Lower lobe of right lung (tissue), 2 donors: Measurements from ENCODE around the gene DCLK2. TPM values are rescaled to one million over a fixed set of nuclear protein-coding genes. Genes with fewer than 3 reads are reported as not detected.

Experiments used
- ATAC-seq, 2 donors: fragments of 200-7000 bp; cut with Tn5 transposase; one replicate each; pipeline ENCODE4 v1.9.1; 2020 to 2022; ENCODE audit warnings: mild to moderate bottlenecking in 2 of 2, moderate library complexity in 2 of 2
- DNase-seq: peaks from one replicate; pipeline ENCODE4 v3.0.0-alpha.2; 2020
- H3K27ac ChIP-seq: fragments of 200-600 bp; one replicate; pipeline ENCODE4 v1.8.0; 2022
- H3K27me3 ChIP-seq: fragments of 200-600 bp; one replicate; pipeline ENCODE4 v1.8.0; 2022; ENCODE audit warnings: low read depth
- H3K36me3 ChIP-seq: fragments of 200-600 bp; one replicate; pipeline ENCODE4 v1.8.0; 2022; ENCODE audit warnings: mild to moderate bottlenecking
- H3K4me1 ChIP-seq: fragments of 200-600 bp; one replicate; pipeline ENCODE4 v1.8.0; 2022
- H3K4me3 ChIP-seq: fragments of 200-600 bp; one replicate; pipeline ENCODE4 v1.8.0; 2022; ENCODE audit warnings: mild to moderate bottlenecking
- H3K9me3 ChIP-seq: fragments of 200-600 bp; one replicate; pipeline ENCODE4 v1.8.0; 2022
- intact Hi-C: fragments of 100-400 bp; cut with DNase I; formaldehyde crosslinking; loops from one replicate; pipeline ENCODE4 v1.11.0; 2022
- total RNA-seq: library from RNA; stranded (reverse); fragmentation: NEBNext Ultra II Directional; extraction: Animal tissue kit (Norgen Biotek cat#: 25700); gene quantifications from one replicate; pipeline ENCODE4 v1.2.1, GENCODE V29; 2021
- TF ChIP-seq, protein P1 (sequence below): fragments of 200-600 bp; IDR thresholded peaks from one replicate; pipeline ENCODE4 v1.8.0; 2022; ENCODE audit warnings: antibody characterized with exemption, mild to moderate bottlenecking
- donor health status: DM: no; HTN: yes; CAD: no; lungs with severe emphysema.

DCLK2 gene
- total RNA-seq, 1 donor from 2014 or later: 2.9 TPM

DNA sequence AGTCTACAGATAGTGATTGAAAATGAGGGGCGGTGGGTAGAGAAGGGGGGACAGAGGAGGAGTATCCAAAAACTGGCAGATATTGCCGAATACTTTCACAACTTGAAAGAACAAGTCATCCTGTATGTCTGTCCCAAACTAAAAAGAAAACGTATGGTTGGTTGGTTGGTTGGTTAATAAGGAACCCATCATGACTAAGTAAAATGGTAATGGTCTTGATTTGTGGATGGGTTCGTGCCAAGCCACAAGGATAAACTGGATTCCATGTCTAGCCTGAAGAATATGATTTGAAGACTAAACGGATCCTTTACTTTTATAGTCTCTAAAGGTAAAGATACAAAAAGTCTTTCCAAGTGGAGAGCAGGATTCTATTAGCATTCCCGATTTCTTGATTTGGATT is 208.4 kb downstream of the DCLK2 start:
- TF ChIP-seq, protein P1, sequence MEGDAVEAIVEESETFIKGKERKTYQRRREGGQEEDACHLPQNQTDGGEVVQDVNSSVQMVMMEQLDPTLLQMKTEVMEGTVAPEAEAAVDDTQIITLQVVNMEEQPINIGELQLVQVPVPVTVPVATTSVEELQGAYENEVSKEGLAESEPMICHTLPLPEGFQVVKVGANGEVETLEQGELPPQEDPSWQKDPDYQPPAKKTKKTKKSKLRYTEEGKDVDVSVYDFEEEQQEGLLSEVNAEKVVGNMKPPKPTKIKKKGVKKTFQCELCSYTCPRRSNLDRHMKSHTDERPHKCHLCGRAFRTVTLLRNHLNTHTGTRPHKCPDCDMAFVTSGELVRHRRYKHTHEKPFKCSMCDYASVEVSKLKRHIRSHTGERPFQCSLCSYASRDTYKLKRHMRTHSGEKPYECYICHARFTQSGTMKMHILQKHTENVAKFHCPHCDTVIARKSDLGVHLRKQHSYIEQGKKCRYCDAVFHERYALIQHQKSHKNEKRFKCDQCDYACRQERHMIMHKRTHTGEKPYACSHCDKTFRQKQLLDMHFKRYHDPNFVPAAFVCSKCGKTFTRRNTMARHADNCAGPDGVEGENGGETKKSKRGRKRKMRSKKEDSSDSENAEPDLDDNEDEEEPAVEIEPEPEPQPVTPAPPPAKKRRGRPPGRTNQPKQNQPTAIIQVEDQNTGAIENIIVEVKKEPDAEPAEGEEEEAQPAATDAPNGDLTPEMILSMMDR: no peak
- H3K36me3 ChIP-seq: peaks cover 18% of the 10 kb centered on the region
- no peak for DNase-seq
- intact Hi-C loops: no loop called here
- H3K4me1 ChIP-seq: no peaks in the 10 kb centered on the region
- no peaks in the 10 kb centered on the region for H3K27me3 ChIP-seq
- no peak for ATAC-seq
- no peak overlapping the region for H3K27ac ChIP-seq
- H3K4me3 ChIP-seq: no peak overlapping the region
- H3K9me3 ChIP-seq: no peaks in the 10 kb centered on the region

DNA sequence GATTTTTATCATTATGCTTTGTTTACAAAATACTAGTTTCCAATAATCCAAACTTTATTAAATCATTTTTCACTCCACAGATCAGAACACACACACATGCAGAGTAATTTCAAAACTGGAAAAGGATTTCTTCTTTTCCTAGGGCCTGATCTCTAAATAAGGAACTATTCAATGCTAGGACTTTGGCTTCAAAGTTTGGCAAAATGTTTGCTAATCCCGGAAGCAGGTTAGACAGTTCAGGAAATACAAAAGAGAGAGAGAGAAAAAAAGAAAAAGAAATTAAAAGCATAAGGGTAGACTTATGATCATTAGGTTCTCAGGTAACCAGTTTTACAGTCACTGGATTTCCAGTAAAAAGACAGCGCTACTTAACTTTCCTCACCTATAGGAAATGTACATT is 211.0 kb downstream of the DCLK2 start:
- no peaks in the 10 kb centered on the region for H3K4me1 ChIP-seq
- H3K27ac ChIP-seq: no peak overlapping the region
- intact Hi-C loops: no loop called here
- no peak for DNase-seq
- ATAC-seq: no peak
- no peaks in the 10 kb centered on the region for H3K36me3 ChIP-seq
- no peaks in the 10 kb centered on the region for H3K27me3 ChIP-seq
- H3K9me3 ChIP-seq: no peaks in the 10 kb centered on the region
- no peak overlapping the region for H3K4me3 ChIP-seq
- TF ChIP-seq, protein P1: no peak

DNA sequence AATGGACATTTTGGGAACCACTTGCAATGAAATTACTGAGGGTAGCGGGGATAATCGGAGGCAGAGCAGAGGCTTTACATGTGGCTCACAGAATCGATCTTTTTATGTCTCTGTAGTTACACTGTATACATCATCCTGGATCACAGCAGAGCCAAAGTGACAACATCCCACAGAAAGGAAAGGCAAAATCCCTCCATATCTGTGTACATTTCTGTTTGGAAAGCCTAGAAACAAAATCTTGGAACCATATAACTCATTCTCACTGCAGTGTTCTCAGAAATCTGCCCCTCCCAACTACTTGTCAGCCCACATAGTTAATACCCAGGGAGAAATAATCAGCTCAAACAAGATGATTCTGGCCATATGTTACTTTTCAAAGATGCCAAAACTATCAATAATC is 211.6 kb downstream of the DCLK2 start:
- ATAC-seq (no peak), DNase-seq (no peak)
- H3K9me3 ChIP-seq: no peaks in the 10 kb centered on the region
- no peaks in the 10 kb centered on the region for H3K36me3 ChIP-seq
- H3K4me1 ChIP-seq: no peaks in the 10 kb centered on the region
- no peak overlapping the region for H3K27ac ChIP-seq
- no peak overlapping the region for H3K4me3 ChIP-seq
- H3K27me3 ChIP-seq: no peaks in the 10 kb centered on the region
- TF ChIP-seq, protein P1: no peak
- intact Hi-C loops: no loop called here

DNA sequence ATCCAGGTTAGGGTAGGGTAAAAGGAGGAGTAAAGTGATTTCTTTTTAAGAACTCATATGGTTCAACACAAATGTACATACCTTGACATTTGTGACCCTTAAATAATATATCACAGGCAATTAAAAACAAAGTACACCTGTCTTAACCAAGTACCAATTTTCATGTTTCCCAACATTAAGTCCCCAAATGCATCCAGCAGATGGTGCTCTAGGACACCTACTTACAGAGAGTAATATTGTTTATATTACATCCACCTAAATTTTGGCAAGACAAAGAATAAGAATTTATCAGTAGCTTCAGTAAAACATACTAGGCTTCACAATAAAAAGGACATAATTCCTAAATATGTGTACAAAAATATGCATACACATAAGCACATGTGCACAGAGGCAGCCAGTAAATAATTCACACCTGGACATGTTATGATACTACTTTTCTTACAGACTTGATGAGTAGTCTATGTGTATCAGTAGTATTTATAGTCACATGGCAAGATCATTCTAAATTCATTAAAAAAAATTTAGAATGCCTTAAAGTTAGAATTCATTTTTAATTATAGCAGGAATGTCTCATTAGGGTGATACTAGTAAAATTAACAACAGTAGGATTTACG is 219.7 kb downstream of the DCLK2 start:
- H3K27me3 ChIP-seq: no peaks in the 10 kb centered on the region
- no peaks in the 10 kb centered on the region for H3K9me3 ChIP-seq
- no peak overlapping the region for H3K4me3 ChIP-seq
- no peak overlapping the region for H3K27ac ChIP-seq
- no peaks in the 10 kb centered on the region for H3K4me1 ChIP-seq
- DNase-seq (no peak), ATAC-seq (no peak)
- no peaks in the 10 kb centered on the region for H3K36me3 ChIP-seq
- intact Hi-C loops: no loop called here
- TF ChIP-seq, protein P1: peak; percentile 56

DNA sequence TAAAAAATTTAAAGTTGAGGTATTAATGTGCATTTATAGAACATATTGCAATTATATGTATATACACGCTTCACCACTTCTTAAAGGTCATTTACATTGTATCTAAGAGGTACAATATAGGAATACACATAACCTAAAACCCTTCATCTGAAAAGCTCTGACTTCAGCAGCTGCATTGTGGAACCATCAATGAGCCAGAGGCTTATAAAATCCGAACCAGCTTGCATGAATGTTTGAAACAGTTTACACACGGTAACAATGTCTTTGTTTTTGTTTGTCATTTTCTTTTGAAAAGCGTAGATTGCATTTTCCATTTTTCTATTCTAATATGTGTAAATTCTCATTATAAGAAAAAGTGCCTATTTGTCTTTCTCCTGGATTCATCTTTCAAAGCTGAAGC is 221.6 kb downstream of the DCLK2 start:
- TF ChIP-seq, protein P1: no peak
- Histone ChIP-seq H3K4me3 (no peak overlapping the region), H3K27ac (no peak overlapping the region), H3K36me3 (no peaks in the 10 kb centered on the region), H3K4me1 (no peaks in the 10 kb centered on the region), H3K27me3 (no peaks in the 10 kb centered on the region), H3K9me3 (no peaks in the 10 kb centered on the region)
- intact Hi-C loops: no loop called here
- ATAC-seq: no peak
- DNase-seq: no peak
